ACC112 (cell line): ENCODE measurements around the gene BCAR3.
A peak's percentile ranks its signal among the peaks of the same experiment; 100 is the strongest.

Experiments used
- H2AFZ ChIP-seq: fragments of 200-600 bp; sonication (generic); one replicate; pipeline ENCODE4 v1.6.0; 2017; ENCODE audit warnings: antibody characterized with exemption, low read length; ENCODE audit not compliant: unreplicated experiment
- H3K27ac ChIP-seq: fragments of 200-600 bp; sonication (generic); 2 replicates; pipeline ENCODE4 v1.5.1; 2014; ENCODE audit warnings: low read depth, mild to moderate bottlenecking, antibody characterized with exemption, low read length, moderate library complexity
- H3K27me3 ChIP-seq: fragments of 200-600 bp; sonication (generic); 2 replicates; pipeline ENCODE4 v1.6.1; 2014; ENCODE audit warnings: mild to moderate bottlenecking, antibody characterized with exemption, low read length, moderate library complexity, mixed read lengths; ENCODE audit not compliant: insufficient read depth
- H3K36me3 ChIP-seq: fragments of 200-600 bp; sonication (generic); 2 replicates; pipeline ENCODE4 v1.6.1; 2016; ENCODE audit warnings: mild to moderate bottlenecking, antibody characterized with exemption, low read length, moderate library complexity, mixed read lengths; ENCODE audit not compliant: insufficient read depth
- H3K4me1 ChIP-seq: fragments of 200-600 bp; sonication (generic); one replicate; pipeline ENCODE4 v1.6.1; 2016; ENCODE audit warnings: low read length, mixed read lengths; ENCODE audit not compliant: insufficient read depth, unreplicated experiment, control insufficient read depth
- H3K4me3 ChIP-seq: fragments of 200-600 bp; sonication (generic); 2 replicates; pipeline ENCODE4 v1.5.1; 2014; ENCODE audit warnings: mild to moderate bottlenecking, low read depth, low read length
- H3K79me2 ChIP-seq: fragments of 200-600 bp; sonication (generic); one replicate; pipeline ENCODE4 v1.6.0; 2016; ENCODE audit warnings: low read length; ENCODE audit not compliant: control insufficient read depth, unreplicated experiment, insufficient read depth

The BCAR3 gene

GRCh38 chr1:93638307-93638847 is 43.3 kb downstream of the BCAR3 start:
- no peak overlapping the region for H3K27ac ChIP-seq

GRCh38 chr1:93636712-93637111 is 44.9 kb downstream of the BCAR3 start:
- Histone ChIP-seq H3K4me1 (peaks cover 6% of the 10 kb centered on the region), H3K4me3 (no peak overlapping the region), H3K79me2 (peaks cover 71% of the 10 kb centered on the region), H3K36me3 (peaks cover 48% of the 10 kb centered on the region), H3K27me3 (no peaks in the 10 kb centered on the region), H2AFZ (no peak overlapping the region), H3K27ac (no peak overlapping the region)

More at GRCh38 chr1:93638307-93638847, 43.3 kb downstream of the BCAR3 start:
- Histone ChIP-seq H3K79me2 (peaks cover 73% of the 10 kb centered on the region), H3K36me3 (peaks cover 52% of the 10 kb centered on the region), H3K4me1 (peaks cover 17% of the 10 kb centered on the region), H2AFZ (no peak overlapping the region), H3K4me3 (no peak overlapping the region), H3K27me3 (no peaks in the 10 kb centered on the region)

- peaks cover 40% of the 10 kb centered on the region for H3K36me3 ChIP-seq
- H3K79me2 ChIP-seq = peaks cover 70% of the 10 kb centered on the region
- no peak overlapping the region for H3K27ac ChIP-seq
- peaks cover 4% of the 10 kb centered on the region for H3K4me1 ChIP-seq
- H3K27me3 ChIP-seq = no peaks in the 10 kb centered on the region
- H2AFZ ChIP-seq = no peak overlapping the region
- H3K4me3 ChIP-seq = no peak overlapping the region
Observed at GRCh38 chr1:93635614-93636543, 45.8 kb downstream of the BCAR3 start.

- peaks cover 70% of the 10 kb centered on the region for H3K79me2 ChIP-seq
- H2AFZ ChIP-seq = no peak overlapping the region
- no peaks in the 10 kb centered on the region for H3K27me3 ChIP-seq
- H3K4me3 ChIP-seq = no peak overlapping the region
- peaks cover 19% of the 10 kb centered on the region for H3K36me3 ChIP-seq
- no peak overlapping the region for H3K27ac ChIP-seq
- peaks cover 26% of the 10 kb centered on the region for H3K4me1 ChIP-seq
Observed at GRCh38 chr1:93633313-93633712, 48.3 kb downstream of the BCAR3 start.

- Histone ChIP-seq H3K27ac (no peak overlapping the region), H3K27me3 (no peaks in the 10 kb centered on the region), H3K4me3 (no peak overlapping the region), H3K4me1 (peaks cover 37% of the 10 kb centered on the region), H2AFZ (no peak overlapping the region), H3K36me3 (peaks cover 15% of the 10 kb centered on the region), H3K79me2 (peaks cover 77% of the 10 kb centered on the region)
Observed at GRCh38 chr1:93631626-93632365, 49.8 kb downstream of the BCAR3 start.

GRCh38 chr1:93630168-93630567 is 51.5 kb downstream of the BCAR3 start:
- Histone ChIP-seq H3K27ac (peak overlapping the region; percentile 43; the same call in 1 of the 2 replicates), H3K36me3 (peaks cover 4% of the 10 kb centered on the region; the same call in 1 of the 2 replicates), H3K79me2 (peaks cover 80% of the 10 kb centered on the region), H3K27me3 (no peaks in the 10 kb centered on the region), H3K4me3 (no peak overlapping the region), H3K4me1 (peaks cover 54% of the 10 kb centered on the region), H2AFZ (no peak overlapping the region)

- Histone ChIP-seq H3K4me1 (peaks cover 59% of the 10 kb centered on the region), H3K4me3 (no peak overlapping the region), H3K27ac (peak overlapping the region; percentile 43), H2AFZ (no peak overlapping the region), H3K27me3 (no peaks in the 10 kb centered on the region), H3K79me2 (peaks cover 85% of the 10 kb centered on the region), H3K36me3 (no peaks in the 10 kb centered on the region)
Observed at GRCh38 chr1:93629101-93630059, 52.3 kb downstream of the BCAR3 start.

- Histone ChIP-seq H3K36me3 (no peaks in the 10 kb centered on the region), H3K27me3 (no peaks in the 10 kb centered on the region), H3K27ac (peak overlapping the region; percentile 43), H3K79me2 (peaks cover 86% of the 10 kb centered on the region), H3K4me3 (no peak overlapping the region), H2AFZ (no peak overlapping the region), H3K4me1 (peaks cover 66% of the 10 kb centered on the region)
Observed at GRCh38 chr1:93628681-93629080, 53.0 kb downstream of the BCAR3 start.

GRCh38 chr1:93625582-93626327 is 55.9 kb downstream of the BCAR3 start:
- Histone ChIP-seq H3K79me2 (peaks cover 88% of the 10 kb centered on the region), H3K4me1 (peaks cover 90% of the 10 kb centered on the region), H3K36me3 (peaks cover 9% of the 10 kb centered on the region; the same call in 1 of the 2 replicates), H2AFZ (no peak overlapping the region), H3K4me3 (no peak overlapping the region), H3K27ac (peak overlapping the region; percentile 85), H3K27me3 (no peaks in the 10 kb centered on the region)
